HG02973 (cell line): ENCODE data around the gene TLL2.

ENCODE experiments used
- ATAC-seq: cut with Tn5 transposase; IDR thresholded peaks from one replicate; pipeline ENCODE4 v1.9.1; 2021; ENCODE audit warnings: moderate library complexity; ENCODE audit not compliant: unreplicated experiment

TLL2 gene

GRCh38 chr10:96327462-96327861 is 186.3 kb downstream of the TLL2 start:
- no peak for ATAC-seq

GRCh38 chr10:96325719-96326373 is 187.9 kb downstream of the TLL2 start:
- ATAC-seq, result peak; percentile 96

- ATAC-seq, result no peak
Observed at GRCh38 chr10:96324447-96324846, 189.3 kb downstream of the TLL2 start.

GRCh38 chr10:96322275-96322674 is 191.5 kb downstream of the TLL2 start:
- no peak for ATAC-seq

- ATAC-seq, result no peak
Observed at GRCh38 chr10:96321822-96322221, 191.9 kb downstream of the TLL2 start.

GRCh38 chr10:96319754-96320474 is 193.8 kb downstream of the TLL2 start:
- no peak for ATAC-seq

- no peak for ATAC-seq
Observed at GRCh38 chr10:96317067-96317833, 196.5 kb downstream of the TLL2 start.
